Umbilical cord (tissue), 2 donors: Measurements from ENCODE around the gene SCRG1. TPM values are rescaled to one million over a fixed set of nuclear protein-coding genes. Genes with fewer than 3 reads are reported as not detected.
A peak's percentile ranks its signal among the peaks of the same experiment; 100 is the strongest.

Experiments used
- DNase-seq: peaks from one replicate; pipeline ENCODE4 v3.0.0-alpha.2; 2015; ENCODE audit warnings: low spot score
- total RNA-seq: library from RNA; depleted of rRNA; stranded (reverse); fragments of >200 nt; gene quantifications from one replicate; pipeline ENCODE4 v1.2.3, GENCODE V29; 2014; ENCODE audit warnings: low replicate concordance; ENCODE audit not compliant: insufficient read depth

SCRG1 gene
- total RNA-seq, 1 donor from 2014 or later = 15.2 TPM

DNA sequence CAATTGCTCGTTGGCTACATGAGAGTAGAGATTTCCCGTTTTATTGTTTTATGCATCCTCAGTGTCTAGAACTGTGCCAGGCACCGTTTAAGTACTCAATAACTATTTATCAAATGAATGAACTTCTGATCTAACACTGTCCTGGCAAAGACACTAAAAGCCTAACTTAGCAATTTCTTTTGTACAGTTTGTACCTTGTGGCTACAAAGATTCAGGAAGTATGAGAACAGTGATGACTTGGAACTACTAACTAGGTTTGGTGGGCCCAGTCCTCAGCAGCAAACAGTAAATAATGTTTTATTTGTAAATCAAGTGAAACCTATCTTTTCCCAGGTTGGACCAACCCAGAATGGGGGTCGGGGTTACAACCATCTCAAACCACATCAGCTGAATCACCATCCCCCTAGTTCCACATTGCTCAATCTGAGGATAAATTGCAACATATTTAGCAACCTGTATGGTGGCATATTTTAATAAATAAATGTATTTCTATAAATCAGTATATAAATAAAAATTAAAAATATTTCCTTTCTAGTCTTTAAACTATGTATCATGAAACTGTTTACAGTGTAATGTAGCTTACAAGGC lies 12.3 kb upstream of the SCRG1 start:
- no peak for DNase-seq

DNA sequence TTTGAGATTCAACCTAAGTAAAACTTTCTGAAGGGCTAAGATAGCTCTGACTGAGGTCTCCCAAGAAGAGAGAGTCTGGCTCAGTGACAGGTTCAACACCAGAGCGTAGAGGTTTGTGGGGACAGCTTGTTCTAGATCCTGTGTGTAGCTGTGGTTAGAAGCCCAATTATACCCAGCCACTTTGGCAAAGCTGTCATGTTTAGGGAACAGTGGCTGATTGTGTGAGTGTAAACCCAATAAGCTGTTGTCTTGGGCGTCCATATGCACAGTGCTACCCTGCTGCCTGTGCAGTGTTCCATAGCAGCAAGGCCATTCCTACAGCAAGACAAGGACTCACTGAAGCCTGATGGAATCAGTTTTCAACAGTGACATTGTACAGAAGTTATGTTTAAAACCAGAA lies 11.2 kb upstream of the SCRG1 start:
- no peak for DNase-seq

DNA sequence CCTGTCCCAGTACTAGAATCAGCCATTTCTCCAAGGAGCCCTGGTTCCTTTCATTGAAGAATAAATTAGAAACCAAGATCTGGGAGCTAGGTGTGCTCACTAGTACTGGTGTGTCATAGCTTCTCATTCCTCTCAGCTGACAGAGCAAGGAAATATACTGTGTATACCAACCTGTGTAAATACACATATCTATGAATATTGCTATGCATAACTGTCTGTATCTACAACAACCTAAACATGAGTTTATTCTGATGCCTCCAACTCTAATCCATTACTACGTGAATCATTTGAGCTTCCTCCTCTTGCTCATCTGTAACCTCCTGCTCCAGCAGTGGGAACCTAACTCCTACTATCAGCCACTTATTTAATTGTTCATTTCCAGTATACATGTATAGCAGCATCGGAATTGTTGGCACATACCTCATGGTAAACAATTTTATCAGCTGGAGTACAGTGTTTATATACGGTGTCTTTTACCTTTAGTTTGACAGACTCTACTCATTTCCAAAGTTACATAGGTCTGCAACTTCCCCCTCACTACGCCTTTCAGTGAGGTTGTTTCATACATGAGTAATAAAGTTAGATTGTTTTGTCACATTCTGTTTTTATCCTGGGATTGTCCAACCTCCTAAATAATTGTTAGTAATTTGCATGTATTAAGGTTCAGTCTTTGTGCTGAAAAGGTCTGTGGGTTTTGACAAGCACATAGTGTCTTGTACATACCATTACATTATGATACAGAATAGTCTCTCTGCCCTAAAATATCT lies 7.1 kb upstream of the SCRG1 start:
- no peak for DNase-seq

DNA sequence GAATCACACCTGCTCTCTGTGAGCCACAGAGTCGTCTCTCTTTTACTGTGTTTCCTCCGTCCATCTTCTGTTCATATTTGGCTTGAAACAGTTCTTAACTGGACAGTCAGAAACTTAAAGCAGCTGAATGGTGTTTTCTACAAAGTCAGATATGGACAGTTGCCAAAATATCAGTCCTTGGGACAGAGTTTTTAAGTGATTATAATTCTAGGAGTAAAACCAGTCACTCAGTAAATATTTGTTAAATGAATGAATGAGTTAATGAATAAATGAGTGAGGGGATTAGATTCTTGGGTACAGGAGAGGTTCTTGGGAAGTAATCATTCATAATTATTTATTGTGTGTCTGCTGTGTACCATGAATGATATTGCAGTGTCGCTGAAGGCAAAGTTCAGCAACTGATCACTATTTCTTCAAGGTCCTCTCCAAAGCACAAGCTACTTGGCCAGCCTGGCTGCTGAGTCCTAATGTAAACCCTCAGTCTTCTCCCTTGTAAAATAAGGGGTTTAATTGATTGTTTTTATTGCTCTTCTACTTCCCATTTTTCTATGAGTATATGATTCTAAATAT lies 5.5 kb upstream of the SCRG1 start:
- DNase-seq = no peak

DNA sequence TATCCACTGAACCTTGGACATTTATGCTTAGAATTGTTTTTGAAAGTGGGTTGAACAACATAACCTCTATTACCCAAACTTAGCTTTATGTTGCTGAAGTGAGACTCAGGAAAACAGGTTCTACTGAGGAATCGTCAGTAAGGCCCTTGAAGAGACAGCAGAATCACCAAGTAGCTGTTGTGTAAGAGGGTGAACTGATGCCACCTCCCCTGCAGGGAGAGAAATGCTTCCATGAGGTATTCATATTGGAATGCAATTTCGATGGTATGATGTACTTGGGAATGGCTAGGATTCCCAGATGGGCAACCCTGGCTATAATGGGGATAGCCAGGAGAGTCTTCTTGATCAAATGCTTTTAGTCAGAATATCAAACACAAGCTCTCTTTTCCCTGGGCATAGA lies 4.1 kb upstream of the SCRG1 start:
- no peak for DNase-seq

DNA sequence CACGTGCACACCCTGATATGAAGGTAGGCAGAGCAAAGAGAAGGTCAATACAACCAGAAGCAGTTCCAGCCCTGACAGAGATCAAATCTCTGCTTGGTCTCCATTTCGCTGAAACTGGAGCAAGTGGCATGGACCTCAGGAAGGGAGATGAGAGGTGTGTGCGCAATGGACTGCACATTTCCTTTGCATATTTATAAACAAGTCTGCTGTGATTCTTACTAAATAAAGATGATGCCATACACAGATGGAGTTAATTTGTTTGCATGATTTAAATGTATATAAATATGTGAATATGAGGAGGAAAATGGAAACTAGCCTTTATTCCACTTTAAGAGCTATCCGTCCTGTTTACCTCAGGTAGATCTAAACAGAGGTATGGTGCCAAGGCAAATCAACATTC lies 2.1 kb upstream of the SCRG1 start:
- no peak for DNase-seq

DNA sequence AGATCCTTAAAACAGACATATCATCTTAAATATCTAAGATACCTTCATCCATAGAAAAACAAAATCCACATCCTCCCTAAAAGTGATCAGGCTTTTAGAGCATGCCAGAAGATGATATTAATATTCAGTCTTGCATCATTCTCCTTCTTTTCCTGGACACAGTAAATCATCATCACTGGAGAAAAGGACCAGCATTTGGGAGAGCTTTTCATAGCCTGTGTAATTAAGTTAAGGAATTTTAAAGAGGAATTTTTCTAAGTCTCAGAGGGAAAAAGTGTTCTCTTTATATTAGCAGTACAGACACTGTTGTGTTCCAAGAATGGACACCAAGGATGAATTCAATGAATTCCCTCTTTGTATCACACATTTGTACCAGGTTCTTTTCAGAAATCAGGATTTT lies 696 bp downstream of the SCRG1 start:
- DNase-seq = peak; percentile 56

DNA sequence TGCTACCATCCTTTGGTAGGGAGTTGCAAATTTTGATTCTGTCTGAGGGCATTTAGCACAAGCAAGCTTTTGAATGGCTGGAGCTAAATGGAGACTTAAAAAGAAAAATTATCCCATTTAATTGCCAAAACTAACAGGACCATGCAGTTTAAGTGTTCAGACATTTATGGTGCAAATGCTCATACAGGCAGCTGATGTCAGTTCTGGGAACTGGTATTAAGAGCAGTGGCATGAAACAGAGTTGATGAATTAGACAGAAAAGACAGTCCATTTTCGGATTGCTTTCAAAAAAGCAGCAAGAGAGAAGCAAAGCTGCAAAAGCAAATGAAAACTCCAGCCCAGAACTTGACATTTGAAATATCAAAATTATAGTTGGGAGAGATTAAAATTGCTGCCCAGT lies 1.3 kb downstream of the SCRG1 start:
- DNase-seq = peak; percentile 52

DNA sequence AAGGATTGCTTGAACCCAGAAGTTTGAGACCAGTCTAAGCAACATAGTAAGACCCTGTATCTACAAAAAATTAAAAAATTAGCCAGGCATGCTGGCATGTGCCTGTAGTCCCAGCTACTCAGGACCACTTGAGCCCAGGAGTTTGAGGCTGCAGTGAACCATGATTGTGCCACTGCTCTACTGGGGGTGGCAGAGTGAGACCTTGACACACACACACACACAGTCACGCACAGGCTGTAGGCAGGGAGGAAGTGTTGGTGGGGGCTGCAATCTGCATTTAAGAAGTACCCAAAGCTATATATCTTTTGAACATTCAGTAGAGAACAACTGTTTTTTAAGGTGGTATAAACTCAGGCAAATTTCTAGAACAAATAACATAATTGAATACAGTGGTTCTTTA lies 7.2 kb downstream of the SCRG1 start:
- no peak for DNase-seq

DNA sequence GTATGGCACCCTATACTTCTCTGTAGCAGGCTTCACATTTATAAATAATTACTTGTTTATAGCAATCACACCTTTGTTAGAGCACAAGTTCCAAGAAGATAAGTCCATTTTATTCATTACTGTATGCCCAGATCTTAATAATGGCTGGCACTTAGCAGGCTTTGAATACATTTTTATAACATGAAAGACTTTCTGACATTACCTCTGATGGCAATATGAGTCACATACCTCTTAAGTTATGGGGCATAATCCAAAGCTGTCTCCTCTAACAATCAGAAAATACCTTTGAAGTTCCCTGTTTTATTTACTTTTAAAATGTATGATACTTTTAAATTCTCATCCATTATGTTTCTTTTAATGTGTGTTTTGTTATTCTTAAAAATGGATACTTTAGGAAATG lies 12.2 kb downstream of the SCRG1 start:
- DNase-seq = no peak

DNA sequence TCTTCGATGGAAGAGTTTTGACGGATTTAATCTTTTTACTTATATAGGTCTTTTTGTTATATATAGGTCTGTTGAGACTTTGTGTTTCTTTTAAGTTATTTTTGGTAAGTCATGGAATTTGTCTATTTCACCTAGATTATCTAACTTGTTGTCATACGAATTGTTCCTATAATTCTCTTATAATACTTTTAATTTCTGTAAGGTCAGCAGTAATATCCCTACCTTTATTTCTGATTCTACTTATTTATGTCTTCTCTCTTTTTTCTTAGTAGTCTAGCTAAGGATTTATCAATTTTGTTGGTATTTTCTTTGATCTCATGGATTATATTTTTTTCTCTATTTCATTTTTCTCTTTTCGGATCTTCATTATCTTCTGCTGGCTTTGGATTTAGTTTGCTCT lies 16.6 kb downstream of the SCRG1 start:
- no peak for DNase-seq

DNA sequence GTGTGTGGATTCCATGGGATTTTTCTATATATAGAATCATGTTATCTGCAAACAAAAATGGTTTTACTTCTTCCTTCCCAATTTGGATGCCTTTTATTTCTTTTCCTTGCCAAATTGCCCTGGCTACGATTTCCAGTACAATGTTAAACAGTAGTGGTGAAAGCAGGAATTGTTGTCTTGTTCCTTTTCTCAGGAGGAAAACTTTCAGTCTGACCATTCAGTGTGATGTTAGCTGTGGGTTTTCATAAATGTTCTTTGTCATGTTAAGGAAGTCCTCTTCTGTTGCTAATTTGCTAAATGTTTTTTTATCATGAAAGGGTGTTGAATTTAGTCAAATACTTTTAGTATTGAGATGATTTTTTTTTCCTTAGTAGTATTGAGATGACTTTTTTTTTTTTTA lies 17.3 kb downstream of the SCRG1 start:
- DNase-seq = no peak

DNA sequence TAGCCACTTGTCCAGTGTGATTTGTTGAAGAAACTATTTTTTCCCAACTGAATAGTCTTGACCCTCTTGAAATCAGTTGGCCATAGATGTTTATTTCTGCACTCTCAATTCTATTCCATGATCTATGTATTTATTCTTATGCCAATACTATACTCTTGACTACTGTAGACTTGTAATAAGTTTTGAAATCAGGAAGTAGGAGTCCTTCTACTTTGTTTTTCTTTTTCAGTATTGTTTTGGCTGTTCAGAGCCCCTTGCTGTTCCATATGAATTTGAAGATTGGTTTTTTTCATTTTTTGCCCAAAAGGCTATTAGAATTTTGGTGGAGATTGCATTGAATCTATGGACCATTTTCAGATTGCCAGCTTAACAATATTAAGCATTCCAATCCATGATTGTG lies 17.9 kb downstream of the SCRG1 start:
- DNase-seq = no peak

DNA sequence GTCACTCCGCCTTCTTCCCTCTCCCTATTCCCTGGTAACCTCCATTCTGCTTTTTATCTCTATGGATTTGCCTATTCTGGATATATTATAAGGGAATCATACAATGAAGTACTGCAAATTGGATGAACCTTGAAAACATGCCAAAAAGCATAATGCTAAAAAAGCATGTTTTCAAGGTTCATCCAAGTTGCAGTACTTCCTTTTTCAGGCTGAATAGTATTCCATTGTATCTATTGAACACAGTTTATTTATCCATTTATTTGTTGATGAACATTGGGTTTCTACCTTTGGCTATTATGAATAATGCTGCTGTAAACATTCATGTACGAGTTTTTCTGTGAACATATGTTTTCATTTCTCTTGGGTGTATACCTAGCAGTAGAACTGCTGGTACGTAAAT lies 19.0 kb downstream of the SCRG1 start:
- no peak for DNase-seq

DNA sequence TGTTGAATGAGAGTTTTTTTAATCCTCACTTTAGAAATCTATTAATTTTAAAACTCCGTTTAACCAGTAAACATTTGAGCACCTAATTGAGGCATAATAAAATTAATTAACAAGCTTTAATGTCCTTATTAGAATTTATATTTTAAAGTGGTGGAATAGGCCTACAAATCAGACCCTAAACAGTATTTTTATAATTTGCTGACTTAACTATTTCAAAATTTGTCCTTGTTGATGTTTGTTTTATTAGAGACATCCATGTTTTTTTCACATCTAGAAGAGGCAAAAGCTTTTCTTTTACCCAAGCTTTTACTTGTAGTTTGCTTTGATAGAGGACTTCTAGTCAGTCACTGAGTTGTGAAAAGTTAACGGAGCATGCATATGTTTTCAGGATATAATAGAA lies 24.3 kb downstream of the SCRG1 start:
- no peak for DNase-seq

DNA sequence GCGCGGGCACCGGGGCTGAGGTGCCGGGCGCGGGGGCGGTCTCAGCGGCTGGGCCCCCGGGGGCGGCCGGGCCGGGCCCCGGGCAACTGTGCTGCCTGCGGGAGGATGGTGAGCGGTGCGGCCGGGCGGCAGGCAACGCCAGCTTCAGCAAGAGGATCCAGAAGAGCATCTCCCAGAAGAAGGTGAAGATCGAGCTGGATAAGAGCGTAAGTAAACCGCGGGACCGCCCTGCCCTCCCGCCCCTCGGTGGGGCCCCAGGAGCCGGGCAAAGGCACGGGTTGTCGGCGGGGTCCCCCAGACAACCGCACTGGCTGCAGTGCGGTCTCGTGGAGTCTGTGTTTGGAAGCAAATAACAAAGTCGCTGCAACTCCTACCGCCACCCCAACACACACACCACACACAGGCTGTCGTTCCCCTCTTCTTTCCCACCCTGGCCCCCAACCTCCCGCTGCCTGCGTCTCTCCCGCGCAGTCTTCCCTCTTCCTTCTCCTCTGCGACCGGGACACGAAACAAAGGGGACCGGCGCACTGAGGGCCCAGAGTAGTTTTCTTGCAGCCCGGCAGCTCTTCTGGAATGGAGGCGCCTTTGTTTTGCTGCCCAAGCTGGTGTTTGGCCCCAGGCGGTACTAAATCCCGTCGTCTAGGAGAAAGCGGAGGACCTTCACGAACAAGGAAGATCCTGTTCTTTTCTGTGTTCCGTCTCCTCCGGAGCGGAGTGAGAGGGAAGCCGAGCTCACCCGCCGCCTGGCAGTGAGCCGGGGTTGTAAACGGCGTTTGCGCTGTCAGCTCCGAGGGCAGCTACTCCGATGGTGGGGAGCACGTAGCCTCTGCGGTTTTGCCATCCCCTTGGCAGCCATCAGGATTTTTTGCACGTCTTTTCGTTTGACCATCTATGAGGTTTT lies 27.4 kb downstream of the SCRG1 start:
- peak; percentile 89 for DNase-seq

DNA sequence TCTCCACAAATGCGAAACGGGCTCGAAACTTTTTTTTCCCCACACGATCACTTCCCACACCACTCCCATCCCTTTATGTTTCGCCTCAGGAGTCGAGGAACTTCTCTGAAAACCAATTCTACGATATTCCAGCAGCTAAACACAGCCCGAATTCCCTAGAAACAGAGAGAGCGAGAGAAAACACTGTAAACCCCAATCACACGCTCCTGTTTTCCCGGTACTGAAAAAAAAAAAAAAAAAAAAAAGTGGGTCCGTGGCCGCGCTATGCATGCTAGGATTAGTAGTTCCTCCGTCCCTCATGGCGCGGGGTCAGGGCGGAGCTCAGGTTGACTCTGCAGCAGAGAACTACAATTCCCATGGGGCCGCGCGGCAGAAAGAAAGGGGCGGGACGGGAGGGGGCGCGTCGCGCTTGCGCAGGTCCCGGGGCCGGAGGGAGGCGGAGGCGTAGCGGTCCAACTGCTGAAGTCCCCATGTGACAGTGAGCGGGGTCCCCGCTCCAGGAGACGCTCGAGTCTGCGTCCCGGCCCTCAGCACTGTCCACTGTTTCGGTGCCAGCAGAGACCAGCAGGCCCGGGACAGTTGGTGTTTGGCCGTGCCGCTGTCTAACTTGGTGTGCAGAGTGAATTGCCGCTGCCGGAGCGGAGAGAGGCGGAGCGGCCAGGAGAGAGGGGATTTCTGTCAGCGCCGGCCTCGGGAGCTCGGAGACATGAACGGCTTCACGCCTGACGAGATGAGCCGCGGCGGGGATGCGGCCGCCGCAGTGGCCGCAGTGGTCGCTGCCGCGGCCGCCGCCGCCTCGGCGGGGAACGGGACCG lies 28.2 kb downstream of the SCRG1 start, which contains the start of gene SAP30:
TSS of gene SAP30 (plus strand) at position 478 of the 815 bp plus-strand sequence. CDS start at position 707, 229 bp downstream.
- DNase-seq = peak; percentile 99

DNA sequence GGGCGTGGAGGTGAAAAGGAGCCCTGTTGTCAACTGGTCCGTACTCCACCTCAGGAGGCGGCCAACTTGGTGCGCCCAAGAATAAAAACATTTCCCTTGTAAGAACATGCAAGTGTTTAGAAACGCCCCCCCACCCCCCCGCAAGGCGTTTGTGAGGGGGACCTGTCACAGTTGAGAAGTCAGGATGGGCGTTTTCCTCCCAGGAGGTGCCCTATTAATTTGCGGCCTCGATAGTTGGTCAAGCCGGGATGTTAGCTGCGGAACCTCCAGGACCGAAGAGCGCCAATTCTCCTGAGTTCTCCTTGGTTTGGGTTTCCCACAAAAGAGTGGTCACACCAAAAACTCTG lies 28.8 kb downstream of the SCRG1 start:
- no peak for DNase-seq

DNA sequence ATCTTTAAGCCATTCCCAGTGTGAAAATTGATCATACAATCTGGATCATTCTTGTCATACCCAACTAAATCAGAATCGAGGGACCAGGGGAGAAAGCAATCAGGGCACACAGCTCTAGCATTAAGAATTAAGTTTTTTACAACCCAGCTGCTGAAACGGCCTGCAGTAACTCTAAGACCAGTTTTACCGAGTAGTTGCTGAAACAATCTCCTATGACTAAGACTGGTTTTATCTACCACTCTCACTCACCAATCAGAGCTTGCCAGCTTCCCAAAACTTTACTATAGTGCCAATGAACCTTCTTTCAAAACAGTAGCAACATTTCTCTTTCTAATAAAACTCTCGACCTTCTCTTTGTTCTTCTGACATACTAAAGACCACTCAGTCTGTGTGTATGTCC lies 31.0 kb downstream of the SCRG1 start:
- DNase-seq = peak; percentile 25

DNA sequence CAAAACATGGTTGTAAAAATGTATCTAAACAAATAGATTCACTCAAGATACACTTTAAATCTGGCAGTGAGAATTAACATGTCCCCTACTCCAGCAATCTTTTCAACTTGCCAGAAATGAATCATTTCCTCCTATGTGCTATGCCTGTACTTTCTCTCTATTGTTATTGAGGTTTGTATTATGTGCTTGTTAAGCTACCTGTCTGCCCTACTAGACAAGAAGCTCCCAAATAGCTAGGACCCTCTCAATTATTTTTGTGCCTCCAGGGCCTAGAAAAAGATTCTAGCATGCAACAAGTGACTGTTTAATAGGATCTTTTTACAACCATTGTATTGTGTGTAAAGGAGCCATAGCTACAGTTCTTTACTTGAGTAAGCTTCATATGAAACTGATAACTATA lies 31.6 kb downstream of the SCRG1 start:
- DNase-seq = no peak

DNA sequence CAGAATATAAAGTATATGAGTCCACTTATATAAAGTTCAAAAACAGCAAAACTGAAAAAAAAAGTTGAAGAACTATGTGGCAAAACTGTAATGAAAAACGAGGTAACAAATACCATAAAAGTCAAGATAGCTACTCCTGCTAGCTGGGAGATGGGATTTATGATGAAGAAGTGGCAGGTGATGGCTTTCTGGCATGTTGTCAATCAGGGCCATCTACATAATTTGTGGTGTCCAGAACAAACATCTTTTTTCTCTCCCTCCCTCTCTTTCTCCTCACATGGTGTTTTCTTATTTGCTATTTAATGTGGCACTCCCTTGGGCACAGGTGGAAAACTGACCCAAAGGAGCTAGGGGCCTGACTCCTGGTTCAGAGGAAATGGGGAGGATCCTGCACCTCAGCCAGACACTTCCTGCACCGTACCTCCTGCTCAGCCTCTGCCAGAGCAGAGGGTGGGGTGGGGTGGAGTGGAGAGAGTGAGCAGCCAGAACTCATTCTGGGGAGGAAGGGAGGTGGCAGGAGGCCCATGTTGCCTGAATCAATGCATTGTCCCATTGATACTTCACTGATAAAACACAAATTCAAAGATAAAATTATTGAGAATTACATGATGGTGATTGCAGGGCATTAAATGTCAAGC lies 33.4 kb downstream of the SCRG1 start:
- no peak for DNase-seq
